Measurements from ENCODE around the gene SLC7A1. TPM values are rescaled to one million over a fixed set of nuclear protein-coding genes. Genes with fewer than 3 reads are reported as not detected.
A peak's percentile ranks its signal among the peaks of the same experiment; 100 is the strongest.

SLC7A1 gene
- total and polyA plus RNA-seq, 4 donors: 6.6 to 53.8 (median 10.5) TPM

- Histone ChIP-seq H3K9me3 (ENCODE audit: control insufficient read depth in 4 of 4, insufficient read depth in 3 of 4, low read length in 3 of 4) (peaks cover 0 to 2% (median 0%) of the 10 kb centered on the region in 4 donors), H3K36me3 (ENCODE audit: control insufficient read depth in 4 of 4, insufficient read depth in 4 of 4, low read length in 4 of 4) (no peaks in the 10 kb centered on the region), H3K27ac (ENCODE audit: low read depth in 1 of 2, low read length in 1 of 2) (no peak overlapping the region), H3K9ac (ENCODE audit: insufficient read depth in 1 of 2, low read length in 2 of 2) (no peak overlapping the region), H3K4me3 (no peak overlapping the region), H3K27me3 (ENCODE audit: control insufficient read depth in 3 of 3, insufficient read depth in 3 of 3, low read length in 2 of 3) (peaks cover 0 to 9% (median 5%) of the 10 kb centered on the region in 3 donors), H3K4me1 (ENCODE audit: control insufficient read depth in 5 of 5, insufficient read depth in 5 of 5, low read length in 5 of 5) (peaks cover 0 to 8% (median 4%) of the 10 kb centered on the region in 5 donors)
- TF ChIP-seq CTCF (IDR thresholded peaks at IDR 0.05; ENCODE audit: control extremely low read depth, extremely low read depth): no peak
- 95 to 98% methylated on average over 3 of the region's 3 CpGs for WGBS, 2 donors
- DNase-seq (no peak), ATAC-seq (ENCODE audit: insufficient read depth, low FRiP score) (no peak)
Measured at GRCh38 chr13:29597706-29598105, 2.2 kb upstream of the SLC7A1 start.

DNA sequence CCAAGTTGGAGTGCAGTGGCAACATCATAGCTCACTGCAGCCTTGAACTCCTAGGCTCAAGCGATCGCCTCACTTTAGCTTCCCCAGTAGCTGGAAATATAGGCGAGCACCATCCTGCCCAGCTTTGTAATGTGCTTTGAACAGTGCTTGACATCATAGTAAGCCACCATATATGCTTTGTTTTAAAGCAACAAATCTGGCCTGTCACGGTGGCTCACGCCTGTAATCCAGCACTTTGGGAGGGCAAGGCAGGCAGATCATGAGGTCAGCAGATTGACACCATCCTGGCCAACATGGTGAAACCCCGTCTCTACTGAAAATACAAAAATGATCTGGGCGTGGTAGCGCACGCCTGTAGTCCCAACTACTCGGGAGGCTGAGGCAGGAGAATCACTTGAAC, 1.8 kb upstream of the SLC7A1 start:
- Histone ChIP-seq H3K9me3 (ENCODE audit: control insufficient read depth in 4 of 4, insufficient read depth in 3 of 4, low read length in 3 of 4) (peaks cover 0 to 2% (median 0%) of the 10 kb centered on the region in 4 donors), H3K27me3 (ENCODE audit: control insufficient read depth in 3 of 3, insufficient read depth in 3 of 3, low read length in 2 of 3) (peaks cover 0 to 9% (median 5%) of the 10 kb centered on the region in 3 donors), H3K4me3 (no peak overlapping the region), H3K36me3 (ENCODE audit: control insufficient read depth in 4 of 4, insufficient read depth in 4 of 4, low read length in 4 of 4) (no peaks in the 10 kb centered on the region), H3K27ac (ENCODE audit: low read depth in 1 of 2, low read length in 1 of 2) (no peak overlapping the region), H3K4me1 (ENCODE audit: control insufficient read depth in 5 of 5, insufficient read depth in 5 of 5, low read length in 5 of 5) (peaks cover 0 to 8% (median 4%) of the 10 kb centered on the region in 5 donors), H3K9ac (ENCODE audit: insufficient read depth in 1 of 2, low read length in 2 of 2) (no peak overlapping the region)
- TF ChIP-seq CTCF (IDR thresholded peaks at IDR 0.05; ENCODE audit: control extremely low read depth, extremely low read depth): no peak
- ATAC-seq (ENCODE audit: insufficient read depth, low FRiP score) (no peak), DNase-seq (no peak)
- WGBS, 2 donors: 94 to 96% methylated on average over 10 of the region's 10 CpGs

GRCh38 chr13:29596064-29596418, 553 bp upstream of the SLC7A1 start:
- DNase-seq: no peak
- no peak for TF ChIP-seq CTCF (IDR thresholded peaks at IDR 0.05; ENCODE audit: control extremely low read depth, extremely low read depth)
- peak overlapping the region; percentile 40 for H3K4me3 ChIP-seq
- H3K27me3 ChIP-seq (ENCODE audit: control insufficient read depth in 3 of 3, insufficient read depth in 3 of 3, low read length in 2 of 3): peaks cover 0 to 9% (median 5%) of the 10 kb centered on the region in 3 donors
- H3K9me3 ChIP-seq (ENCODE audit: control insufficient read depth in 4 of 4, insufficient read depth in 3 of 4, low read length in 3 of 4): peaks cover 0 to 2% (median 0%) of the 10 kb centered on the region in 4 donors
- H3K4me1 ChIP-seq (ENCODE audit: control insufficient read depth in 5 of 5, insufficient read depth in 5 of 5, low read length in 5 of 5): peaks cover 0 to 8% (median 4%) of the 10 kb centered on the region in 5 donors
- no peak overlapping the region for H3K27ac ChIP-seq (ENCODE audit: low read depth in 1 of 2, low read length in 1 of 2)
- H3K36me3 ChIP-seq (ENCODE audit: control insufficient read depth in 4 of 4, insufficient read depth in 4 of 4, low read length in 4 of 4): no peaks in the 10 kb centered on the region
- no peak overlapping the region for H3K9ac ChIP-seq (ENCODE audit: insufficient read depth in 1 of 2, low read length in 2 of 2)
- WGBS, 2 donors: 35 to 45% methylated on average over 10 of the region's 10 CpGs
- no peak for ATAC-seq (ENCODE audit: insufficient read depth, low FRiP score)

Data from lung (tissue), 12 donors.